Measurements from ENCODE around the gene ERBIN.

GRCh38 chr5:65978251-65978650 lies 51.9 kb downstream of the ERBIN start:
- TF ChIP-seq EP300 (conservative IDR thresholded peaks at IDR 0.05; ENCODE audit: poor library complexity, severe bottlenecking) (no peak), CTCF (IDR thresholded peaks at IDR 0.05; ENCODE audit: poor library complexity, severe bottlenecking) (no peak), REST (IDR thresholded peaks at IDR 0.05; ENCODE audit: borderline replicate concordance) (no peak), EZH2 (IDR thresholded peaks at IDR 0.05; ENCODE audit: borderline replicate concordance, insufficient read depth, low read length, poor library complexity, severe bottlenecking) (no peak), SMC3 (conservative IDR thresholded peaks at IDR 0.05; ENCODE audit: poor library complexity) (no peak)
